CD4-positive, CD25-positive, alpha-beta regulatory T cell (primary cell): ENCODE data around the gene GPX5. TPM values are rescaled to one million over a fixed set of nuclear protein-coding genes. Genes with fewer than 3 reads are reported as not detected.

Experiments
- ATAC-seq, 2 donors: fragments of 150-1000 bp; cut with Tn5 transposase; one replicate each; pipeline ENCODE4 v1.10.0; 2021; ENCODE audit warnings: low read depth in 2 of 2, moderate number of reproducible peaks in 2 of 2, moderate library complexity in 1 of 2
- DNase-seq, 3 donors: peaks; one replicate each; pipeline versions ENCODE4 v3.0.0 to v3.0.0-alpha.2; 2012 to 2022; ENCODE audit warnings: mixed read lengths in 1 of 3
- H3K27ac ChIP-seq: one replicate; pipeline ENCODE4 v1.7.0; 2013; ENCODE audit warnings: mild to moderate bottlenecking, low read length; ENCODE audit not compliant: insufficient read depth, poor library complexity, severe bottlenecking
- H3K27me3 ChIP-seq: one replicate; pipeline ENCODE4 v1.7.0; 2013; ENCODE audit warnings: low read length; ENCODE audit not compliant: control insufficient read depth, insufficient read depth
- H3K36me3 ChIP-seq: one replicate; pipeline ENCODE4 v1.7.0; 2013; ENCODE audit warnings: mild to moderate bottlenecking, low read length, moderate library complexity; ENCODE audit not compliant: control insufficient read depth, insufficient read depth
- H3K4me1 ChIP-seq: 2 replicates; pipeline ENCODE4 v1.7.0; 2013; ENCODE audit warnings: mild to moderate bottlenecking, low read length; ENCODE audit not compliant: insufficient read depth, control insufficient read depth, poor library complexity, severe bottlenecking
- H3K4me3 ChIP-seq: one replicate; pipeline ENCODE4 v1.7.0; 2013; ENCODE audit warnings: low read depth, mild to moderate bottlenecking, low read length, moderate library complexity
- H3K9me3 ChIP-seq, 2 experiments: 1 replicate in 1 of 2; 2 replicates in 1 of 2; pipeline ENCODE4 v1.7.0; 2013; ENCODE audit warnings: low read length in 2 of 2, mild to moderate bottlenecking in 1 of 2, moderate library complexity in 1 of 2; ENCODE audit not compliant: control insufficient read depth in 2 of 2
- H3K27ac Mint-ChIP-seq, 3 donors: one replicate each; pipeline ENCODE4 v1.8.0; 2020 to 2022; ENCODE audit warnings: mild to moderate bottlenecking in 3 of 3, mixed read lengths in 3 of 3, moderate library complexity in 2 of 3
- H3K27me3 Mint-ChIP-seq: one replicate; pipeline ENCODE4 v1.8.0; 2022; ENCODE audit warnings: mild to moderate bottlenecking, mixed read lengths
- H3K36me3 Mint-ChIP-seq: one replicate; pipeline ENCODE4 v1.8.0; 2020; ENCODE audit warnings: mixed read lengths
- H3K4me1 Mint-ChIP-seq, 4 donors: one replicate each; pipeline ENCODE4 v1.8.0; 2020 to 2022; ENCODE audit warnings: mixed read lengths in 4 of 4, mild to moderate bottlenecking in 1 of 4
- H3K4me3 Mint-ChIP-seq, 4 donors: one replicate each; pipeline ENCODE4 v1.8.0; 2020 to 2022; ENCODE audit warnings: mild to moderate bottlenecking in 4 of 4, mixed read lengths in 4 of 4, moderate library complexity in 3 of 4
- H3K9me3 Mint-ChIP-seq, 7 donors: one replicate each; pipeline ENCODE4 v1.8.0; 2020 to 2022; ENCODE audit warnings: mixed read lengths in 7 of 7, mild to moderate bottlenecking in 3 of 7, moderate library complexity in 2 of 7
- polyA plus RNA-seq, 4 donors: library from polyadenylated mRNA; unstranded; fragments of 300-500 nt; fragmentation: Illumina TruSeq; gene quantifications; one replicate each; pipeline ENCODE4 v1.2.3, GENCODE V29; 2021
- total RNA-seq: library from RNA; stranded (reverse); gene quantifications from one replicate; pipeline ENCODE4 v1.2.3, GENCODE V29; 2022

Gene GPX5
- total and polyA plus RNA-seq, 5 donors from 2014 or later, result not detected

- H3K4me3 Mint-ChIP-seq, result no peak overlapping the region
- DNase-seq (no peak), ATAC-seq (no peak)
- H3K27me3 Mint-ChIP-seq, result peaks cover 46% of the 10 kb centered on the region
- Histone ChIP-seq H3K4me3 (no peak overlapping the region), H3K27ac (no peak overlapping the region), H3K36me3 (no peaks in the 10 kb centered on the region), H3K4me1 (no peaks in the 10 kb centered on the region), H3K9me3 (no peaks in the 10 kb centered on the region), H3K27me3 (peaks cover 22% of the 10 kb centered on the region)
- H3K4me1 Mint-ChIP-seq, result peaks cover 0 to 6% (median 2%) of the 10 kb centered on the region in 4 donors
- peaks cover 0 to 4% (median 0%) of the 10 kb centered on the region in 7 donors for H3K9me3 Mint-ChIP-seq
- no peaks in the 10 kb centered on the region for H3K36me3 Mint-ChIP-seq
- H3K27ac Mint-ChIP-seq, result no peak overlapping the region
Measured at GRCh38 chr6:28551891-28552666, 26.4 kb downstream of the GPX5 start.

- no peak for DNase-seq
- H3K36me3 ChIP-seq, result no peaks in the 10 kb centered on the region
- no peaks in the 10 kb centered on the region for H3K9me3 ChIP-seq
- Mint-ChIP-seq H3K9me3 (peaks cover 0 to 4% (median 0%) of the 10 kb centered on the region in 7 donors), H3K4me3 (no peak overlapping the region), H3K27ac (no peak overlapping the region), H3K36me3 (no peaks in the 10 kb centered on the region), H3K27me3 (peaks cover 45% of the 10 kb centered on the region), H3K4me1 (peaks cover 0 to 6% (median 2%) of the 10 kb centered on the region in 4 donors)
- no peak overlapping the region for H3K4me3 ChIP-seq
- no peak overlapping the region for H3K27ac ChIP-seq
- H3K27me3 ChIP-seq, result peaks cover 20% of the 10 kb centered on the region
- H3K4me1 ChIP-seq, result no peaks in the 10 kb centered on the region
- no peak for ATAC-seq
Measured at GRCh38 chr6:28553384-28553985, 27.8 kb downstream of the GPX5 start.

- no peaks in the 10 kb centered on the region for H3K36me3 ChIP-seq
- Mint-ChIP-seq H3K4me3 (no peak overlapping the region), H3K4me1 (peaks cover 0 to 6% (median 2%) of the 10 kb centered on the region in 4 donors), H3K36me3 (no peaks in the 10 kb centered on the region), H3K27ac (no peak overlapping the region), H3K27me3 (peaks cover 42% of the 10 kb centered on the region), H3K9me3 (peaks cover 0 to 4% (median 0%) of the 10 kb centered on the region in 7 donors)
- H3K27me3 ChIP-seq, result peaks cover 19% of the 10 kb centered on the region
- DNase-seq, result no peak
- H3K9me3 ChIP-seq, result no peaks in the 10 kb centered on the region
- H3K4me3 ChIP-seq, result no peak overlapping the region
- H3K27ac ChIP-seq, result no peak overlapping the region
- H3K4me1 ChIP-seq, result no peaks in the 10 kb centered on the region
- ATAC-seq, result no peak
Measured at GRCh38 chr6:28553986-28554881, 28.6 kb downstream of the GPX5 start.

DNA sequence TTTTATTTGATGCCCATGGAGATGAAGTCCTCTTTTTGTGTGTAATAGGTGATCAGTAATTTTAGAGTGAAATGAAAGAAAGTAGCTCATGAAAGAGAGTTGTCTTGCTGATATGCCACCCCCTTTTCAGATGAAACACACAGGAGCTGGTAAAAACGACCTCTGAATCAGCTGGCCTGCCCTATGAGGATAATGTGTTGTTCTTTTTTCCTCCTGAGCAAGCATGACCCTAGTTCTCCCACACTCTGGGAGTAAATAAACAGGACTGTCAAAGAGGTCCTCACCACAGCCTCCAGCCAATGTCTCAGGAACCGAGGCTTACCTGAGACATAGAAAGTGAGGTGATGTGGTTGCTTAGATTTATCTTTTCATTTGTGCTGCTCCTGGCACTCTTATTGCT is 29.5 kb downstream of the GPX5 start:
- Mint-ChIP-seq H3K27me3 (peaks cover 46% of the 10 kb centered on the region), H3K27ac (no peak overlapping the region), H3K4me3 (no peak overlapping the region), H3K4me1 (peaks cover 0 to 6% (median 2%) of the 10 kb centered on the region in 4 donors), H3K36me3 (no peaks in the 10 kb centered on the region), H3K9me3 (peaks cover 0 to 4% (median 0%) of the 10 kb centered on the region in 7 donors)
- no peak overlapping the region for H3K27ac ChIP-seq
- no peak overlapping the region for H3K4me3 ChIP-seq
- H3K36me3 ChIP-seq, result no peaks in the 10 kb centered on the region
- no peak for ATAC-seq
- H3K4me1 ChIP-seq, result no peaks in the 10 kb centered on the region
- H3K9me3 ChIP-seq, result no peaks in the 10 kb centered on the region
- H3K27me3 ChIP-seq, result peaks cover 19% of the 10 kb centered on the region
- DNase-seq, result no peak

DNA sequence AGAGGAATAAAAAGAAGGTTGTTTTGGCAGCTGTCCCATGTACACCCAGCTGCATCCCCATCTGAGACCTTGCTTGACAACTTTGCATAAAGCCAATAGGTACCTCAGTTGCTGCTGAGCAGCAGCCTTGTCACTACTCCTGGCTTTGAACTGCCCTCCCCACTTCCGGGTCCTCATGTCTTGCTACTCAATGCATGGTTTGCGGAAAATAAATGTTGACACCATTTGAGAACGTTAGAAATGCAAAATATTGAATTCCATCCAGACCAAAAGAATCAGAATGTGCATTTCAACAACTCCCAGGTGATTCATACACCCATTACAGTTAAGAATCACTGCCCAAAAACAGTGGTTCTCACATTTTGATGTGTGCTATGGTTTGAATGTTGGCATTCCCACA is 32.9 kb downstream of the GPX5 start:
- no peak overlapping the region for H3K4me3 ChIP-seq
- no peaks in the 10 kb centered on the region for H3K9me3 ChIP-seq
- DNase-seq, result no peak
- no peak for ATAC-seq
- Mint-ChIP-seq H3K9me3 (no peaks in the 10 kb centered on the region), H3K27me3 (peaks cover 31% of the 10 kb centered on the region), H3K36me3 (no peaks in the 10 kb centered on the region), H3K4me3 (no peak overlapping the region), H3K4me1 (peaks cover 0 to 6% (median 1%) of the 10 kb centered on the region in 4 donors), H3K27ac (no peak overlapping the region)
- H3K36me3 ChIP-seq, result no peaks in the 10 kb centered on the region
- H3K4me1 ChIP-seq, result no peaks in the 10 kb centered on the region
- H3K27me3 ChIP-seq, result peaks cover 9% of the 10 kb centered on the region
- H3K27ac ChIP-seq, result no peak overlapping the region

- Mint-ChIP-seq H3K4me3 (no peak overlapping the region), H3K27me3 (peaks cover 32% of the 10 kb centered on the region), H3K9me3 (no peaks in the 10 kb centered on the region), H3K27ac (no peak overlapping the region), H3K36me3 (no peaks in the 10 kb centered on the region), H3K4me1 (no peaks in the 10 kb centered on the region)
- Histone ChIP-seq H3K4me1 (no peaks in the 10 kb centered on the region), H3K27me3 (peaks cover 9% of the 10 kb centered on the region), H3K9me3 (no peaks in the 10 kb centered on the region), H3K36me3 (no peaks in the 10 kb centered on the region), H3K4me3 (no peak overlapping the region), H3K27ac (no peak overlapping the region)
- DNase-seq, result no peak
- ATAC-seq, result no peak
Measured at GRCh38 chr6:28563430-28564095, 37.9 kb downstream of the GPX5 start.

GRCh38 chr6:28565823-28566526 is 40.3 kb downstream of the GPX5 start:
- Mint-ChIP-seq H3K4me3 (no peak overlapping the region), H3K9me3 (peaks cover 0 to 2% (median 0%) of the 10 kb centered on the region in 7 donors), H3K27ac (no peak overlapping the region), H3K36me3 (no peaks in the 10 kb centered on the region), H3K27me3 (peaks cover 34% of the 10 kb centered on the region), H3K4me1 (no peaks in the 10 kb centered on the region)
- Histone ChIP-seq H3K27ac (no peak overlapping the region), H3K9me3 (no peaks in the 10 kb centered on the region), H3K4me3 (no peak overlapping the region), H3K27me3 (peaks cover 11% of the 10 kb centered on the region), H3K36me3 (no peaks in the 10 kb centered on the region), H3K4me1 (no peaks in the 10 kb centered on the region)
- no peak for DNase-seq
- no peak for ATAC-seq
